GM21723 (cell line): ENCODE measurements around the gene TACR1.
"Not testable (repeated sequence)": the region's sequence is repeated elsewhere in the genome, so short reads cannot be mapped to it uniquely, and the experiment has no call there.

ENCODE experiments used
- ATAC-seq: cut with Tn5 transposase; IDR thresholded peaks from one replicate; pipeline ENCODE4 v1.9.1; 2021; ENCODE audit warnings: mild to moderate bottlenecking, moderate library complexity; ENCODE audit not compliant: unreplicated experiment

The TACR1 gene

GRCh38 chr2:75094405-75094804 lies 104.9 kb downstream of the TACR1 start:
- no peak for ATAC-seq

GRCh38 chr2:75090770-75091515 lies 108.4 kb downstream of the TACR1 start:
- ATAC-seq: no peak

DNA sequence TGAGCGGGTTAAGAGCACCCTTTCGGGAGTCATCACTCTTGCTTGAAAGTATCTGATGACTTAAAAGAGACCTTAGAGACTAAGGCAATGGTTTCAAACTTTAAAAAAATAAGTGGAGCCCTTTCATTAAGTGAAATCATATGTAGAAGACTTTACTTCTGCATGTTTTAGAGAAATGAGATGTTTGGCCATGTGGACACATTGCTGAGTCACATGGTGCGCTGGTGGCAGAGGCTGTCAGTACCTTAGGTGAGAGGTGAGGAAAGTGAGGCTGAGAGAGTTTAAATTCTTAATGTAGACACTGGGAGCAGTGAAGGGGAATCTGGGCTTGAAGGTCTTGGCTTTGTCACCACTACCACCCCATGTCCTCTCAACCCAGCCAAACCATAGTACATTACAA lies 109.8 kb downstream of the TACR1 start:
- no peak for ATAC-seq

GRCh38 chr2:75088791-75089190 lies 110.5 kb downstream of the TACR1 start:
- ATAC-seq: no peak

GRCh38 chr2:75087736-75088135 lies 111.6 kb downstream of the TACR1 start:
- ATAC-seq: no peak

GRCh38 chr2:75079575-75079974 lies 119.7 kb downstream of the TACR1 start:
- ATAC-seq: no peak

- ATAC-seq: no peak
Observed at GRCh38 chr2:75077909-75078308, 121.4 kb downstream of the TACR1 start.

- no peak for ATAC-seq
Observed at GRCh38 chr2:75076088-75076487, 123.2 kb downstream of the TACR1 start.

GRCh38 chr2:75074708-75075107 lies 124.6 kb downstream of the TACR1 start:
- ATAC-seq: no peak

GRCh38 chr2:75074228-75074627 lies 125.1 kb downstream of the TACR1 start:
- ATAC-seq: no peak

GRCh38 chr2:75071766-75072165 lies 127.6 kb downstream of the TACR1 start:
- ATAC-seq: no peak

GRCh38 chr2:75068546-75068945 lies 130.8 kb downstream of the TACR1 start:
- no peak for ATAC-seq

- no peak for ATAC-seq
Observed at GRCh38 chr2:75067506-75067905, 131.8 kb downstream of the TACR1 start.

DNA sequence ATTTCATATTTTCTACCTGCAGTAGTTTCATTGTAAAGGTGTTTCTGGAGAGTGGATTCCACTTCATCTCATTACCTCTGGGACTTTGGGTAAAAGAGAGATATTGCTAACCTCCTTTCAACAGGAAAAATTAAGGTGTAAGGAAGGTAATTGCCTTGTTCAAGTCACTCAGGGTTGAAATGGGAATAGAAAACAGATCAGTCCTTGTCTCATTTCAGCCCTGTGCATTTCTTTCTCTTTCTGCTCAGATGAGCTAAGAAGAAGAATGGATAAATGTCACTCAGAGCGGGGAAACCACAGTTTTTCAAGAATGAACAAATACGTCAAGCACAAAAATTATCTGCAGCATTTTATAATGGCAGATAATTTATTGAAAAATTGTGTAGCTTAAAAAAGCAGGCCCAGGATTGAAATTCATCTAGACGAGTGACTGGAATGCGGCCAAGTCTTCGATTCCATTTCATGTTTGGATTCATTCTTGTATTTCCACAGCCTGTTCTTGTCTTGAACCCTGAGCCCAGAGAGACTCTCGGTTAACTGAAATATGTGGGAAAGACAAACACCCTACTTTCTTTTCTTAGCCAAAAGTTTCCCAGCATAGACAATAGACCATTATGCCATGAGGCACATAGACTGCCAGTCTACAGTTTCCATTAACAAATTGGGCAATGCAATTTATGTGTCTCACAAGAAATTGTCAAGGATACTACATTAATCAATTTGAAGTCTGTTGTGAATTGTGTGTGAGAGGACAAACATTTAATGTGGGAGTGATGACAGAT lies 133.0 kb downstream of the TACR1 start:
- no peak for ATAC-seq

DNA sequence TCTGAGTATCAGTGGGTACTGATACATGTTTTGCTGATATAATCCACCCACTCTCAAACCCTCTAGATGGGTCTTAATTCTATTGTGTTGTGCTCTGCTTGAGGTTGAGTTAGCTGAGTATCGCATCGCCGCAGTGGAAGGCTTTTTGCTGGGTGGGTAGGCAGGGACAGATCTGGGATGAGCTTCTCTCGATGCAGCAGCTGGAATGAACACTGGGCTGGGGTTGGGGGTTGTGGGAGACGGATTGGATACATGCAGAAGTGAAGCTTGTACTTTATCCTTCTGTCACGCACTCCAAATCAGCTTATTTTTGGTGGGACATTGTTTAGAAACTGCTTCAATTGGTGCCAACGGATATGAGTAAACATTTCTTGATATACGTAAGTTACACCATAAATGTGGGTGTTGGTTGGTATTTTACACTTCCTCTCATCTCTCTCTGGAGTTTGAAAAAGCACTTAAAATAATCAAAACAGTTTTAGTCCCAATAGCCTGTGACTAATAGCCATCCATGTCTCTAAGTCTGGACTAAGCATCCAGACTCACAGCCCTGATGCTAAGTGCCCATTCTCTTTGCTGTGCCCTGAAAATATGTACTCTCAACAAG lies 133.8 kb downstream of the TACR1 start:
- ATAC-seq: no peak

- peak; percentile 75 for ATAC-seq
Observed at GRCh38 chr2:75064691-75065396, 134.5 kb downstream of the TACR1 start.

GRCh38 chr2:75063906-75064305 lies 135.4 kb downstream of the TACR1 start:
- no peak for ATAC-seq

- no peak for ATAC-seq
Observed at GRCh38 chr2:75058427-75058826, 140.9 kb downstream of the TACR1 start.

- ATAC-seq: not testable (repeated sequence)
Observed at GRCh38 chr2:75057150-75057549, 142.2 kb downstream of the TACR1 start.

DNA sequence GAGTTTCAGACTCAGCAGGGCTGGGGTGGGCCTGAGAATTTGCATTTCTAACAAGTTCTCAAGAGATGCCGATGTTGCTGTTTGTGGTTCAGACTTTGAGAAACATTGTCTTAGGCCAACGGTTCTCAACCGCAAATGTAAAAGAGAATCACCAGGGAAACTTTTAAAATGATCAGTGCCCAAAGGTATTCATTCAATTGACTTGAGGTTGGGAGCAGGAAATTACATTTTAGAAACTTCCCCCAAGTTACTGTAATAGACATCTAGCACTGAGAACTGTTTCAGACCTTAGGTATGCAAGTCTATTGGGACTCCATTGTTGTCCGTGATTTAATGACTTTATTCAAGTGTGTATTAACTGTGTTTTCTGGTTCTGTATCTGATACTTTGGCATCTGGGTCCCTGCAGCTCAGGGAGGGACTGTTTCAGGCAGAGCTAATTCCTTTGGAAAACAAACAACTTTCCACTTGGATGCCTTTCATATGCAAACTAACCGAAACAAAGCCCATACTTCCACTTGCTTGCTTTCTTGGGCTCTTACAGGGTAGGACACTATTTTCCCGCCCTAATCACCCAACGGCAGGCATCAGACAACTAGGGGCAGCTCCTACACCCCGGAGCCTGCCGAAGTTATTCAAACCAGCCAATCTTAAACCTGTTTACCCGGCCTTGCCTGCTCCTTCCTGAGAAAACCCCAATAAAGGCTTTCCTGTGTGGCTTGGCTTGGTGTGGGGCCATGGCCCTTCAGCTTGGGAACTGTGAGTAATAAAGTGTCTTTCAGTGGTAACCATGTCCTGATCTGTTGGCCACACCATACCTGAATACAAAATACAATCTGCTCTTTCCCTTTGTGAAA lies 143.3 kb downstream of the TACR1 start:
- peak; percentile 71 for ATAC-seq
